ENCODE data around the gene FKBP2.

- TF ChIP-seq YY1 (IDR thresholded peaks at IDR 0.05; ENCODE audit: insufficient read depth, insufficient read length) (no peak), ZNF274 (IDR thresholded peaks at IDR 0.05; ENCODE audit: low read depth, low read length) (no peak), SUZ12 (IDR thresholded peaks at IDR 0.05; ENCODE audit: extremely low read depth, insufficient read depth, insufficient read length) (no peak)
Measured at GRCh38 chr11:64247729-64248531, 7.0 kb downstream of the FKBP2 start.
